HepG2 (cell line): ENCODE measurements around the gene MLC1. TPM values are rescaled to one million over a fixed set of nuclear protein-coding genes. Genes with fewer than 3 reads are reported as not detected.

Experiments used
- ATAC-seq: fragments of 200-7000 bp; cut with Tn5 transposase; 3 replicates; pipeline ENCODE4 v1.9.1; 2020; ENCODE audit warnings: mild to moderate bottlenecking, moderate library complexity
- BruUV-seq: library from RNA; stranded (reverse); fragments of 400-500 nt; replicated peaks from 2 replicates; lab custom pipeline; 2021; lab: Mats Ljungman, UMichigan
- CTCF ChIA-PET: fragments of 300-600 bp; formaldehyde crosslinking; extraction: SDS; loops from one replicate; lab custom pipeline; 2021; ENCODE audit warnings: low total read pairs, inconsistent platforms, low intra/inter-chr PET ratio; lab: Yijun Ruan, JAX
- POLR2A ChIA-PET: fragments of 350-600 bp; sonication (Branson Sonifier 250); formaldehyde crosslinking; loops from one replicate; lab custom pipeline; 2020; ENCODE audit warnings: antibody characterized with exemption, inconsistent platforms; lab: Yijun Ruan, JAX
- DNase-seq: peaks from one replicate; pipeline ENCODE4 v3.0.0-alpha.2; 2015; ENCODE audit warnings: low spot score
- FAIRE-seq: peaks from 3 replicates; lab custom pipeline; 2011; peaks lifted over from hg19 to GRCh38; lab: Jason Lieb, UNC
- H2AFZ ChIP-seq: one replicate; pipeline ENCODE4 v1.6.1; 2011; ENCODE audit warnings: low read length, inconsistent platforms
- H3K27ac ChIP-seq: fragments of 300-600 bp; 3 replicates; pipeline ENCODE4 v1.8.0; 2011; ENCODE audit warnings: mixed run types, mild to moderate bottlenecking, mixed read lengths, low read length, inconsistent platforms; ENCODE audit not compliant: insufficient read depth; ENCODE audit errors: extremely low read length
- H3K27me3 ChIP-seq, 2 experiments: fragments of 200-600 bp in 1 of 2; 2 replicates in 1 of 2; 3 replicates in 1 of 2; pipeline versions ENCODE4 v1.6.0 to v1.8.0; 2011; ENCODE audit warnings: low read length in 2 of 2, mild to moderate bottlenecking in 2 of 2, moderate library complexity in 2 of 2, inconsistent platforms in 1 of 2; ENCODE audit not compliant: insufficient read depth in 2 of 2, control insufficient read depth in 1 of 2
- H3K36me3 ChIP-seq, 2 experiments: fragments of 200-600 bp in 1 of 2; replicated peaks in 1 of 2; 2 replicates in 1 of 2; 3 replicates in 1 of 2; pipeline versions ENCODE4 v1.5.1 to v1.8.0; 2011; ENCODE audit warnings: low read length in 2 of 2, inconsistent platforms in 1 of 2; ENCODE audit not compliant: insufficient read depth in 2 of 2, control insufficient read depth in 1 of 2
- H3K4me1 ChIP-seq: 2 replicates; pipeline ENCODE4 v1.5.1; 2012; ENCODE audit warnings: low read length, inconsistent platforms; ENCODE audit not compliant: insufficient read depth
- H3K4me2 ChIP-seq: 2 replicates; pipeline ENCODE4 v1.6.0; 2011; ENCODE audit warnings: low read depth, low read length, inconsistent platforms
- H3K4me3 ChIP-seq, 3 experiments: fragments of 200-600 bp in 1 of 3; sonication (generic), shearing (Covaris generic) in 1 of 3; replicated peaks in 1 of 3; 2 replicates each; pipeline ENCODE4 v1.5.1; 2011 to 2016; ENCODE audit warnings: low read length in 3 of 3, inconsistent platforms in 2 of 3, low read depth in 2 of 3, mild to moderate bottlenecking in 2 of 3, control low read depth in 1 of 3, mixed read lengths in 1 of 3; ENCODE audit not compliant: insufficient read depth in 1 of 3
- H3K79me2 ChIP-seq: one replicate; pipeline ENCODE4 v1.6.1; 2011; ENCODE audit warnings: low read length, inconsistent platforms; ENCODE audit not compliant: insufficient read depth
- H3K9ac ChIP-seq: 2 replicates; pipeline ENCODE4 v1.6.0; 2011; ENCODE audit warnings: mild to moderate bottlenecking, low read depth, low read length, inconsistent platforms; ENCODE audit not compliant: insufficient read depth
- H3K9me3 ChIP-seq: 2 replicates; pipeline ENCODE4 v1.5.1; 2012; ENCODE audit warnings: mild to moderate bottlenecking, low read length
- H4K20me1 ChIP-seq: 2 replicates; pipeline ENCODE4 v1.6.0; 2011; ENCODE audit warnings: inconsistent platforms, mild to moderate bottlenecking, low read length, moderate library complexity; ENCODE audit not compliant: insufficient read depth
- KLF11 ChIP-seq: IDR thresholded peaks from 2 replicates; pipeline ENCODE4 v1.6.1; 2016; ENCODE audit warnings: missing compliant biosample characterization
- NFE2L2 ChIP-seq: fragments of 150-350 bp; IDR thresholded peaks from 2 replicates; pipeline ENCODE4 v1.6.1; 2014; ENCODE audit warnings: low read length
- NONO ChIP-seq, 2 experiments: fragments of 450-650 bp in 1 of 2; sonication (generic) in 1 of 2; formaldehyde crosslinking in 1 of 2; IDR thresholded peaks in 1 of 2; conservative IDR thresholded peaks in 1 of 2; 2 replicates each; pipeline versions ENCODE4 v1.6.1 to v1.8.0; 2017 to 2022; ENCODE audit warnings: mild to moderate bottlenecking in 1 of 2, missing genetic modification reagents in 1 of 2, moderate library complexity in 1 of 2
- RNF219 ChIP-seq: sonication (generic); formaldehyde crosslinking; IDR thresholded peaks from 2 replicates; pipeline ENCODE4 v1.5.0; 2020; ENCODE audit warnings: mild to moderate bottlenecking, missing genetic modification reagents
- SRSF1 ChIP-seq: fragments of 200-400 bp; formaldehyde crosslinking; optimal IDR thresholded peaks from 2 replicates; pipeline ENCODE3; 2017; ENCODE audit warnings: mild to moderate bottlenecking, low read depth, low read length, moderate library complexity
- ZFP91 ChIP-seq: sonication (generic); formaldehyde crosslinking; IDR thresholded peaks from 2 replicates; pipeline ENCODE4 v1.9.0; 2022; ENCODE audit warnings: missing genetic modification reagents, mild to moderate bottlenecking, borderline replicate concordance
- ZNF512 ChIP-seq: sonication (generic); formaldehyde crosslinking; IDR thresholded peaks from 2 replicates; pipeline ENCODE4 v1.4.0; 2020; ENCODE audit warnings: mild to moderate bottlenecking, missing genetic modification reagents
- WGBS: methylation state at CpG from one replicate; pipeline ENCODE4 v1.1.6; 2017; ENCODE audit warnings: low lambda C conversion rate; 5-methylcytosine and 5-hydroxymethylcytosine counted together
- in situ Hi-C: cut with HindIII; loops from 2 replicates; pipeline ENCODE4 v1.10.0; 2017; ENCODE audit warnings: low pct_unique_long_range_greater_than_20kb; ENCODE audit not compliant: extremely low pct_ligation_motif_present
- intact Hi-C: fragments of 100-400 bp; cut with micrococcal nuclease; formaldehyde crosslinking; loops from one replicate; pipeline ENCODE4 v1.10.0; 2022; ENCODE audit not compliant: unreplicated experiment
- polyA plus RNA-seq, 8 experiments: library from polyadenylated mRNA; depleted of rRNA in 3 of 8; stranded (reverse) in 7 of 8; unstranded in 1 of 8; fragments of >200 nt; fragmentation: Illumina TruSeq in 4 of 8; extraction: Trizol in 4 of 8; gene quantifications; 2 replicates each; pipeline versions ENCODE4 v1.2.1 to v1.2.3, GENCODE V29; 2011 to 2016; ENCODE audit warnings: low read depth in 4 of 8, missing spikeins in 1 of 8, mixed read lengths in 1 of 8; ENCODE audit not compliant: insufficient read depth in 1 of 8
- total RNA-seq, 5 experiments: library from RNA; depleted of rRNA; stranded (reverse); fragments of >200 nt; fragmentation: Illumina TruSeq; extraction: Trizol; gene quantifications; 2 replicates each; pipeline ENCODE4 v1.2.3, GENCODE V29; 2016; ENCODE audit warnings: low read depth in 1 of 5

MLC1 gene
- total and polyA plus RNA-seq, 2 of the 13 experiments (the other 11 are each of a cell fraction or from before 2014, with no cell fraction given) = not detected

DNA sequence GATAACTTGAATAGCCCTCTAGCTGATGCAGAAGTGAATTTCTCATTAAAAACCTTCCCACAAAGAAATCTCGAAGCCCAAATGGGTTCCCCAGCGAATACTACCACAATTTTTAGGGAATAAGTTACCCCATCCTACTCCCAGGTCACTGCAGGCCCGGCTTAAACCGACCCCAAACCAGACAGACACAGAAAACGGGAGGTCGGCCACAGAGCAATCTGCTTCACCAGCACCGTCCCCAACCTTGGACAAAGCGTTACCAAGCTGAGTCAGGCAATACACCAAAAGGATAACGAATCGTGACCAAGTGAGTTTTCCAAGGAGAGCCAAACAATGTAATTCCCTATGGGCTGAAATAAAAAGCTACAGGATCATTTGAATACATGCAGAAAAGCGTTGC lies 4.0 kb upstream of the MLC1 start (continued):
- TF ChIP-seq ZFP91 = no peak

DNA sequence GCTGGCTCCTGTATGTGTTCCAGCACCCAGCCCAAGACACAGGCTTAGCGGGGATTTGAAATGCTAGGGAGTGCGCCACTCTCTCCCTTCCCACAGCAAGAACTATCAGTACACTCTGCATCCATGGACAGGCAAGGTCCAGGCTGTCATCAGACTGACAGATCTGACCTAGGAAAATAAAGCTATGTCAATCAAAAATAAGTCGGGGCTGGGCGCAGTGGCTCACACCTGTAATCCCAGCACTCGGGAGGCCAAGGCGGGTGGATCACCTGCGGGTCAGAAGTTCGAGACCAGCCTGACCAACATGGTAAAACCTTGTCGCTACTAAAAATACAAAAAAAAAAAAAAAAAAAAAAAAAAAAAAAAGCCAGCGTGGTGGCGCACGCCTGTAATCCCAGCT lies 2.9 kb upstream of the MLC1 start:
- Histone ChIP-seq H3K9ac (no peak overlapping the region), H3K27ac (no peak overlapping the region), H3K4me2 (no peak overlapping the region), H3K36me3 (no peaks in the 10 kb centered on the region), H3K27me3 (peaks cover 3 to 29% of the 10 kb centered on the region in 2 experiments; a peak in 4 of 5 replicates), H3K4me3 (no peak overlapping the region), H4K20me1 (no peaks in the 10 kb centered on the region), H3K4me1 (peaks cover 7% of the 10 kb centered on the region), H3K9me3 (no peaks in the 10 kb centered on the region), H3K79me2 (no peaks in the 10 kb centered on the region), H2AFZ (no peak overlapping the region)
- DNase-seq (no peak), FAIRE-seq (no peak), ATAC-seq (no peak)
- in situ Hi-C loops (no loop called here), intact Hi-C loops (no loop called here)
- POLR2A ChIA-PET = no interaction called here
- CTCF ChIA-PET = no interaction called here
- TF ChIP-seq KLF11 (CRISPR knock-in tag) = no peak
- TF ChIP-seq SRSF1 = no peak
- no peak for TF ChIP-seq NFE2L2
- no peak for TF ChIP-seq ZNF512 (CRISPR knock-in tag)
- TF ChIP-seq NONO (IDR thresholded peaks at IDR 0.05) = no peak
- TF ChIP-seq NONO (CRISPR knock-in tag; conservative IDR thresholded peaks at IDR 0.05) = no peak
- TF ChIP-seq RNF219 = no peak
- WGBS = 42% methylated on average over 11 of the region's 12 CpGs
- no TSS peak for BruUV-seq
